ENCODE measurements around the gene PRM2.

The PRM2 gene

GRCh38 chr16:11306997-11307638 lies 30.8 kb upstream of the PRM2 start:
- Histone ChIP-seq H3K27ac (ENCODE audit: low read length) (no peak overlapping the region), H3K27me3 (ENCODE audit: low read depth, low read length) (no peaks in the 10 kb centered on the region), H3K79me2 (ENCODE audit: low read length) (no peaks in the 10 kb centered on the region), H3K36me3 (replicated peaks; ENCODE audit: low read depth, low read length) (no peaks in the 10 kb centered on the region), H3K9ac (ENCODE audit: low read length) (no peak overlapping the region), H3K4me3 (ENCODE audit: low read length) (no peak overlapping the region), H2AFZ (ENCODE audit: low read depth, low read length) (no peak overlapping the region), H3K4me2 (ENCODE audit: low read length) (no peak overlapping the region), H4K20me1 (ENCODE audit: insufficient read depth, low read length) (no peaks in the 10 kb centered on the region), H3K9me3 (ENCODE audit: insufficient read depth, low read length) (0 out of 2 replicates have a peak, but pooled peaks cover 6% of the 10 kb centered on the region), H3K4me1 (ENCODE audit: low read length) (peaks cover 24% of the 10 kb centered on the region)
- TF ChIP-seq EZH2phosphoT487 (IDR thresholded peaks at IDR 0.05; ENCODE audit: low read depth), result no peak
- TF ChIP-seq, protein P1, sequence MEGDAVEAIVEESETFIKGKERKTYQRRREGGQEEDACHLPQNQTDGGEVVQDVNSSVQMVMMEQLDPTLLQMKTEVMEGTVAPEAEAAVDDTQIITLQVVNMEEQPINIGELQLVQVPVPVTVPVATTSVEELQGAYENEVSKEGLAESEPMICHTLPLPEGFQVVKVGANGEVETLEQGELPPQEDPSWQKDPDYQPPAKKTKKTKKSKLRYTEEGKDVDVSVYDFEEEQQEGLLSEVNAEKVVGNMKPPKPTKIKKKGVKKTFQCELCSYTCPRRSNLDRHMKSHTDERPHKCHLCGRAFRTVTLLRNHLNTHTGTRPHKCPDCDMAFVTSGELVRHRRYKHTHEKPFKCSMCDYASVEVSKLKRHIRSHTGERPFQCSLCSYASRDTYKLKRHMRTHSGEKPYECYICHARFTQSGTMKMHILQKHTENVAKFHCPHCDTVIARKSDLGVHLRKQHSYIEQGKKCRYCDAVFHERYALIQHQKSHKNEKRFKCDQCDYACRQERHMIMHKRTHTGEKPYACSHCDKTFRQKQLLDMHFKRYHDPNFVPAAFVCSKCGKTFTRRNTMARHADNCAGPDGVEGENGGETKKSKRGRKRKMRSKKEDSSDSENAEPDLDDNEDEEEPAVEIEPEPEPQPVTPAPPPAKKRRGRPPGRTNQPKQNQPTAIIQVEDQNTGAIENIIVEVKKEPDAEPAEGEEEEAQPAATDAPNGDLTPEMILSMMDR (IDR thresholded peaks at IDR 0.05; ENCODE audit: low read depth, low read length), result no peak

DNA sequence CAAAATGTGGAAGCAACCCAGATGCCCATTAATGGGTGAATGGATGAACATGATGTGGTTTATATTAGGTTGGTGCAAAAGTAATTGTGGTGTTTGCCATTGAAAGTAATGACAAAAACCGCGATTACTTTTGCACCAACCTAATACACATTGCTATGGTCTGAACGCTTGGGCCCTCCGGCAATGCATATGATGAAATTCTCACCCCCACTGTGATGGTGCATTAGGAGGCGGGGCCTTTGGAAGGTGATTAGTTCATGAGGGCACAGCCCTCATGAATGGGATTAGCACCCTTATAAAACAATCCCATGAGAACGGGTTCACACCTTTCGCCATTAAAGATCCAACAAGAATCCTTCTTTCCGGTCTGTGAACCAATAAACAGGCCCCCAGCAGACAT lies 30.1 kb upstream of the PRM2 start:
- H3K9me3 ChIP-seq (ENCODE audit: insufficient read depth, low read length), result 0 out of 2 replicates have a peak, but pooled peaks cover 6% of the 10 kb centered on the region
- TF ChIP-seq, protein P1 (IDR thresholded peaks at IDR 0.05; ENCODE audit: low read depth, low read length), result no peak
- H2AFZ ChIP-seq (ENCODE audit: low read depth, low read length), result no peak overlapping the region
- no peaks in the 10 kb centered on the region for H4K20me1 ChIP-seq (ENCODE audit: insufficient read depth, low read length)
- no peaks in the 10 kb centered on the region for H3K36me3 ChIP-seq (replicated peaks; ENCODE audit: low read depth, low read length)
- H3K4me3 ChIP-seq (ENCODE audit: low read length), result no peak overlapping the region
- H3K79me2 ChIP-seq (ENCODE audit: low read length), result no peaks in the 10 kb centered on the region
- H3K4me2 ChIP-seq (ENCODE audit: low read length), result no peak overlapping the region
- no peak overlapping the region for H3K27ac ChIP-seq (ENCODE audit: low read length)
- peaks cover 24% of the 10 kb centered on the region for H3K4me1 ChIP-seq (ENCODE audit: low read length)
- H3K27me3 ChIP-seq (ENCODE audit: low read depth, low read length), result no peaks in the 10 kb centered on the region
- no peak overlapping the region for H3K9ac ChIP-seq (ENCODE audit: low read length)

GRCh38 chr16:11303405-11304138 lies 27.3 kb upstream of the PRM2 start:
- Histone ChIP-seq H3K27ac (ENCODE audit: low read length) (no peak overlapping the region), H3K4me1 (ENCODE audit: low read length) (peaks cover 18% of the 10 kb centered on the region), H3K27me3 (ENCODE audit: low read depth, low read length) (no peaks in the 10 kb centered on the region), H3K36me3 (replicated peaks; ENCODE audit: low read depth, low read length) (no peaks in the 10 kb centered on the region), H3K9ac (ENCODE audit: low read length) (no peak overlapping the region), H3K9me3 (ENCODE audit: insufficient read depth, low read length) (no peaks in the 10 kb centered on the region), H3K4me3 (ENCODE audit: low read length) (no peak overlapping the region), H3K79me2 (ENCODE audit: low read length) (no peaks in the 10 kb centered on the region), H3K4me2 (ENCODE audit: low read length) (no peak overlapping the region), H2AFZ (ENCODE audit: low read depth, low read length) (no peak overlapping the region), H4K20me1 (ENCODE audit: insufficient read depth, low read length) (no peaks in the 10 kb centered on the region)
- TF ChIP-seq EZH2phosphoT487 (IDR thresholded peaks at IDR 0.05; ENCODE audit: low read depth), result no peak
- TF ChIP-seq, protein P1 (IDR thresholded peaks at IDR 0.05; ENCODE audit: low read depth, low read length), result no peak

DNA sequence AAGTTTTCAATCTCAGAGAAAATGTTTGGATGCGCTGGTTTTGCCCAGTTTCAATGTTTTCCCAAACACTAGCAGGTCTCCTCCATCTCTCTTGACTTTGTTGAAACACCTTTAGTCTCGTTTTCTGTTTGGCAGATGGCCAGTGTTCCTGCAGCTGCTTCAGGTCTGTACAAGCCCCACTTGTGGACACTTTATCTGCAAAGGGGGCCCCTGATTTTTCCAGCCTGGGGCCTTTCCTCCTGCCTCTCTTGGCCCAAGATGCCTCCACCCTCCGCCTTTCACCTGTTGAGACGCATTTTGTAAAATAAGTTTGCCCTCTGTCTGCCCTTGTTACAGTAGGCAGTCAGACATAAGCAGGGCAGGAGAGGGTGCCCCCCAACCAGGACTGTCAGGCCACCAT lies 26.7 kb upstream of the PRM2 start:
- Histone ChIP-seq H3K27me3 (ENCODE audit: low read depth, low read length) (no peaks in the 10 kb centered on the region), H3K36me3 (replicated peaks; ENCODE audit: low read depth, low read length) (no peaks in the 10 kb centered on the region), H3K4me3 (ENCODE audit: low read length) (no peak overlapping the region), H2AFZ (ENCODE audit: low read depth, low read length) (no peak overlapping the region), H4K20me1 (ENCODE audit: insufficient read depth, low read length) (no peaks in the 10 kb centered on the region), H3K9ac (ENCODE audit: low read length) (no peak overlapping the region), H3K9me3 (ENCODE audit: insufficient read depth, low read length) (no peaks in the 10 kb centered on the region), H3K27ac (ENCODE audit: low read length) (no peak overlapping the region), H3K79me2 (ENCODE audit: low read length) (no peaks in the 10 kb centered on the region), H3K4me2 (ENCODE audit: low read length) (no peak overlapping the region), H3K4me1 (ENCODE audit: low read length) (peaks cover 20% of the 10 kb centered on the region)
- TF ChIP-seq, protein P1 (IDR thresholded peaks at IDR 0.05; ENCODE audit: low read depth, low read length), result no peak
- no peak for TF ChIP-seq EZH2phosphoT487 (IDR thresholded peaks at IDR 0.05; ENCODE audit: low read depth)

Data from OCI-LY3 (cell line).